Measurements from ENCODE around the gene MDM2. TPM values are rescaled to one million over a fixed set of nuclear protein-coding genes. Genes with fewer than 3 reads are reported as not detected.

The MDM2 gene
- total RNA-seq (2022; extraction: Qiagen RNA extraction; ENCODE audit: low read depth) = 43.5 to 73.2 TPM (median 52.7 TPM) in 5 replicates

GRCh38 chr12:68807576-68808387 lies at the start of gene MDM2:
Gene MDM2, plus strand, starts transcription at chr12:68808177. Its CDS starts 301 bp downstream, at chr12:68808478.

Other genes with a start within 250 kb of the MDM2 start
- gene RAP1B, start 197.3 kb upstream of the MDM2 start, total RNA-seq (2022; extraction: Qiagen RNA extraction; ENCODE audit: low read depth) = 170 to 231 TPM (median 176 TPM) in 5 replicates
- 58.8 to 80.5 TPM (median 70.6 TPM) in 5 replicates for gene NUP107, start 121.2 kb upstream of the MDM2 start, total RNA-seq (2022; extraction: Qiagen RNA extraction; ENCODE audit: low read depth)
- gene SLC35E3, start 62.0 kb upstream of the MDM2 start, total RNA-seq (2022; extraction: Qiagen RNA extraction; ENCODE audit: low read depth) = 5.7 to 17.1 TPM (median 13.2 TPM) in 5 replicates
- gene CPM, start 125.0 kb downstream of the MDM2 start, total RNA-seq (2022; extraction: Qiagen RNA extraction; ENCODE audit: low read depth) = 6.5 to 9.3 TPM (median 7.9 TPM) in 5 replicates